HG02798 (cell line): Measurements from ENCODE around the gene METRN.

ENCODE experiments used
- ATAC-seq: cut with Tn5 transposase; IDR thresholded peaks from one replicate; pipeline ENCODE4 v1.9.1; 2021; ENCODE audit warnings: mild to moderate bottlenecking; ENCODE audit not compliant: unreplicated experiment, poor library complexity

The METRN gene

DNA sequence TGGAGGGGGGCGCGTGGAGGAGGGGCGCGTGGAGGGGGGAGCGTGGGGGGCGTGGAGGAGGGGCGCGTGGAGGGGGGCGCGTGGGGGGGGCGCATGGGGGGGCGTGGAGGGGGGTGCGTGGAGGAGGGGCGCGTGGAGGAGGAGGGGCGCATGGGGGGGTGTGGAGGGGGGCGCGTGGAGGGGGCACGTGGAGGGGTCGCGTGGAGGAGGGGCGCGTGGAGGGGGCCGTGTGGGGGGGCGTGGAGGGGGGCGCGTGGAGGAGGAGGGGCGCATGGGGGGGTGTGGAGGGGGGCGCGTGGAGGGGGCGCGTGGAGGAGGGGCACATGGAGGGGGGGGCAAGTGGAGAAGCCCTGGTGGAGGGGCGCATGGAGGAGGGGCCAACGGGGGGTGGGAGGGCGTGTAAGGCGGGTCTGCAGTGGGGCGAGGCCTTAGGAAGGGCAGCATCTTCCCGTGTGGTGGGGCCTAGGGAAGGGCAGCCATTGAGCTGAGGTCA is 52.9 kb downstream of the METRN start:
- ATAC-seq, result no peak

DNA sequence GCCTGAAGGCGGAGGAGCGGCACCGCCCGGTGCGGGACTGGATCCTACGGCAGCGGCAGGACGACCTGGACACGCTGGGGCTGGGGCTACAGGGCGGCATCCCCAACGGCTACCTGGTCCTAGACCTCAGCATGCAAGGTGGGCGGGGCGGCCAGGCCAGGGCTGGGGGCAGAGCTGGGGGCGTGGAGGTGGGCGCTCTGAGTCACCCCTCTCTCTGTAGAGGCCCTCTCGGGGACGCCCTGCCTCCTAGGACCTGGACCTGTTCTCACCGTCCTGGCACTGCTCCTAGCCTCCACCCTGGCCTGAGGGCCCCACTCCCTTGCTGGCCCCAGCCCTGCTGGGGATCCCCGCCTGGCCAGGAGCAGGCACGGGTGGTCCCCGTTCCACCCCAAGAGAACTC is 53.5 kb downstream of the METRN start:
- ATAC-seq, result no peak
